Loucy (cell line): ENCODE results near the gene RERE.

ENCODE experiments used
- EZH2phosphoT487 ChIP-seq: fragments of 200-600 bp; IDR thresholded peaks from 2 replicates; pipeline ENCODE4 v1.6.1; 2018; ENCODE audit warnings: antibody characterized with exemption, mild to moderate bottlenecking, moderate library complexity, borderline replicate concordance
- TF ChIP-seq, protein P1 (sequence below): fragments of 200-600 bp; sonication (generic); conservative IDR thresholded peaks from 2 replicates; pipeline ENCODE4 v1.5.1; 2014; ENCODE audit warnings: mild to moderate bottlenecking, antibody characterized with exemption, low read length

DNA sequence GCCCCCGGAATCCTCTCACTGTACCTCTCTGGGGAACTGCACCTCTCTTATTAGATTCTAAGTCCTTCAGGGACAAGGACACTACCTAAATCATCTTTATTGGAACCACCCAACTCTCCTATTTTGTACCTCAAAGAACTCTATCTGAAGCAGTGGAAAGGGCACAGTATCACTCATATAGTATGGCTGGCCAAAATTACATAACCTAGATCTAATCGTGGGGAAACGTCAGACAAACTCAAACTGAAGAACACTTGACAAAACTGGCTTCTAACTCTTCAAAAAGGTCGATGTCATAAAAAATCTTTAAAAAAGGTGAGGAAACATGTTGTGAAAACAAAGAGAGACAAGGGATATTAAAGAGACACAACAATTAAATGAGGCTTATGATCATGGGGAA lies 289.5 kb downstream of the RERE start:
- TF ChIP-seq, protein P1, sequence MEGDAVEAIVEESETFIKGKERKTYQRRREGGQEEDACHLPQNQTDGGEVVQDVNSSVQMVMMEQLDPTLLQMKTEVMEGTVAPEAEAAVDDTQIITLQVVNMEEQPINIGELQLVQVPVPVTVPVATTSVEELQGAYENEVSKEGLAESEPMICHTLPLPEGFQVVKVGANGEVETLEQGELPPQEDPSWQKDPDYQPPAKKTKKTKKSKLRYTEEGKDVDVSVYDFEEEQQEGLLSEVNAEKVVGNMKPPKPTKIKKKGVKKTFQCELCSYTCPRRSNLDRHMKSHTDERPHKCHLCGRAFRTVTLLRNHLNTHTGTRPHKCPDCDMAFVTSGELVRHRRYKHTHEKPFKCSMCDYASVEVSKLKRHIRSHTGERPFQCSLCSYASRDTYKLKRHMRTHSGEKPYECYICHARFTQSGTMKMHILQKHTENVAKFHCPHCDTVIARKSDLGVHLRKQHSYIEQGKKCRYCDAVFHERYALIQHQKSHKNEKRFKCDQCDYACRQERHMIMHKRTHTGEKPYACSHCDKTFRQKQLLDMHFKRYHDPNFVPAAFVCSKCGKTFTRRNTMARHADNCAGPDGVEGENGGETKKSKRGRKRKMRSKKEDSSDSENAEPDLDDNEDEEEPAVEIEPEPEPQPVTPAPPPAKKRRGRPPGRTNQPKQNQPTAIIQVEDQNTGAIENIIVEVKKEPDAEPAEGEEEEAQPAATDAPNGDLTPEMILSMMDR: no peak
- no peak for TF ChIP-seq EZH2phosphoT487
